ENCODE data around the gene PLCB4.
A peak's percentile ranks its signal among the peaks of the same experiment; 100 is the strongest.

PLCB4 gene

DNA sequence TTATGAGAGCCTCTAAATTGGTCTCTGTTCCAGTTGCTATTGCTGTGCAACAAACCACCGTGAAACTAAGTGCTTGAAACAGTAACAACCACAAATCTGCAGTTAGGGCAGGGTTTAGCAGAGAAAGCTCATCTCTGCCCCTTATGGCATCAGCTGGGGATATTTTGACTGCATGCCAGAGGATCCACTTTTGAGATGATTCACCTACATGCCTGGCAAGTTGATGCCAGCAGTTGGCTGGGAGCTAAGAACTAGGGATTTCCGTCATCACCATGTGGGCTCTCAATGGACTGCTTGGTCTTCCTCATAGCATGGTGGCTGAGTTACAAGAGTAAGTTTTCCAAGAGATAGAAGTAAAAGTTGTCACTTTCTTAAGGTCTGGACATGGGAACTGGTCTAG is 35.1 kb downstream of the PLCB4 start:
- no peak for DNase-seq (ENCODE audit: low spot score)

DNA sequence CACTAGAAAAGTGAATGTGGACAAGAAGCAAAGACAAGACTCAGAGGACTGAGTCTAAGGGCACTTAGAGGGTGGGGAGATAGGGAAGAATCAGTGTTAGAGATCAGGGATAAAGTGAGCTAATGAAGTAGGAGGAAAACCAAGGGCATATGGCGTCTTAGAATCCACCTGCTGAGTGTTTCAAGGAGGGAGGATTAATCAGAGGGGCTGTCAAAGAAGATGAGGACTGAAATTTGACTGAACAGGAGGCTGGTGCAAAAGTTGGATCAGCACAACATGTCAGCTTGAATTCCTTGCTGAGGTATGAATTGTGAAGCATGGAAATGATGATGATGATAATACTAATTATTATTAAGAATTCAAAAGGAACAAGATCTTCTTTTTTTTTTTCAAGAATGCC is 39.4 kb downstream of the PLCB4 start:
- no peak for DNase-seq (ENCODE audit: low spot score)

DNA sequence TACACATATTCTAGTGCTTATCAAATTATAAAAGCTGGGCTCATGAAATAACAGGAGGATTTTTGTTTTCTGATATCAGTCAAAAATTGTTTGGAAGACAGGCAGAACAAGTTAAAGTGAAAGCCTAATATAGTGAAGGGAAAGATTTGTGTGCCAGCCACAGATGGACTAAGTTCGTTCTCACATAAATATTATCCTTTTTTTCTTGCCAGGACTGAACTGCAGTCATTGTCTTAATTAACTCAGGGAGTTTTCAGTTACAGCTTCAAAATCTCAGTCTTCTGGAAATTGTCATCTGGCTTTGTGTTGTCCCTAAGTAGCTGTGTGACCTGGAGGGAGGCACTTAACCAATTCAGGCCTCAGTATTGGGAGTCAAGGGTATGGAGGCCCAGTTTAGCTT is 40.7 kb downstream of the PLCB4 start:
- DNase-seq (ENCODE audit: low spot score) = no peak

DNA sequence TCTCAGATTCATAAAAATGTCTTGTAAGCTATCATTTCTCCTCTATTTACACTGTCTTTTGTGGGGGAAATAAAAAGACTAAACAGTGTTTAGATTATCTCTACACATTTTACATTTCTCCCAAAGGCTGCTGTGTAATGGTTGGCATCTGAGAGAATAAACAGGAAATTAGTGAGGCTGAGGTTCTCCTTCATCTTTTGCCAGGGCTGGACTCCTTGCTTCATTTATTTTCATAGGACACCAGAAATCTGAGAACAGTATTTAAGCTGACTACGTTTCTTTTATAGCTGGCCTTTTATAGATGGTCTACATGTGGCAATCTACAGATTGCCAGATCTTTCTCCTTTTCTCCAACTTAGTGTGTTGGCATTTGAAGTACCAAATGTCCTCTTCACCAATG is 41.5 kb downstream of the PLCB4 start:
- no peak for DNase-seq (ENCODE audit: low spot score)

DNA sequence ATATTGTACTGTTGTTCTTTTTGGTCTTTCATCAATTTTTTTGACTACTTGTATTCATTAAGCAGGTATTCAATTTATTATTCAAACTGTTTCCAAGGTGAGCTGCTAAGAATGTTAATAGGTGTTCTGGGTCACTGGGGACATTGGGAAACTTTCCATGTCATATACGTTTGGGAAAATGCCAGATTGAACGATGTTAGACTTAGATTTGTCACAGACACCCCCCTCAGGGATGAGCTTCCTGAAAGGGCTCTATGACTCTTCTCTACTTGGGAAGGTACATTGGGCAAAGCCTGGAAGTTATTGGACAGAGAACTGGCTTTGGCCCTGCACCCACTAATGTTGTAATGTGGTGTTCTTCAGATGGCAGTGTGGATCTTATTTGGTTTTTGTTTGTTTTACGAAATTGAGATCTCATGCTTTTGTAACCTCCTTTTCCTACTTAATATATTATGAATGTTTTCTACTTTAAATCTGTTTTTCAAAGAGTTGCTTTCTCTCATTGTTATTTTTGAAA is 42.1 kb downstream of the PLCB4 start:
- DNase-seq (ENCODE audit: low spot score) = no peak

DNA sequence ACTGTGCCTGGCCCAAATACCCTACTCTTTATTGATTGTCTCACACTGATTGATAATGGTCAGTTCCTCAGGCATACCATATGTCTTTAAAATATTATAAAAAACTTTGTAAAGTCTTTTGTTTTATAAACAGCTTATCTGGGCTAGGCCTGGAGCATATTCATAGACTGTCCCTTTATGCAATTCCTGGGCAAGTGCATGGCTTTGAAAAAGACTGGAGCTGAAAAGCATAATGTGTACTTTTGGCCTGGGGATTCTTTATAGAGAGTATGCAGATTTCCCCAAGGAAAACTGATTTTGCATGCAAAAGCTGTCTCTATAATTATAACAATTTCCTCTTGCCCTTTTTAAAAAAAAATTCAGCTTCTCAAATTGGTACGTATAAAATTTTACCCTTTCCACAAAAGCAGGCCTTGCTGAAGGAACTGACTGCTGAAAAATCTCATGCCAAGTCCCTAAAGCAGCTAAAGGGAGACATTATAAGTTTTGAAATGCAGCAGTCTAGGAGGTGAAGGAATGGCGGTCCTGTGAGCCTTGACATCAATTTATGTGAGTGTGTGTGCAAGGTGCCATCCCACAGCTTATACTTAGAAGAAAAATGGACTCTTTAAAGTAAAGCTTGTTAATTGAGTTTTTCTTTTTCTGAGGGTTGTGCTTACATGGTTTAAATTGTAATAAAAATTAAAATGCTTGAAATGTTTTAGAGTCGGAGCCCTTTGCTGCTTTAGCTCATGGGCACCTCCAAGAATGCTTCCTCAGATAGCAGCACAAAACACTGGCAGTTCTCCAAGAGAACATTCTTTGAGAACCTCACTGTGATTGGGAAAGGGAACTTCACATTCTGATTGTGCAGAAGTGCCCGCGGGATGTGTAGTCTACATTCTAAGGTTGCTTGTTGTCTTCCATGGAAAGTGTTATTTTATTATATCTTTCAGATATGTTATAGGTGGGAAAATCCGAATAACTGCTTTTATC is 43.9 kb downstream of the PLCB4 start:
- peak; percentile 34 for DNase-seq (ENCODE audit: low spot score)

DNA sequence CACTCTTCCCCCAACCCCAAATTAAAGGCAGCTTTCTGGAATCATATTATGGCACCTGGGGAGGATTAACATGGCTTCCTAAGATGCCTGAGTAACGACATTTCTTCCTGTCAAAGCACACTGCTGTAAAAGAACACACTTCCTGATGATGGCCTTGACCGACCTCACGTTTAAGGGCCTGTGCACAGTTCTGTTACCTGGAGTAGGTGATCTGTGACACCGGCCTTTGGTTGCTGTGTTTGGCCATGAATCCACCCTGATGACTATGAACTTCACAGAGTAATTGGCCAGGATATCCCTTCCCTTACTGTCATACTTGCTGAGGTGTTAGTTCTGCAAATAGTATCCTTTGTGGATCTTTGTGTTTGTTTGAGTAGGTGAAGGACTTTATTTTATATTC is 45.8 kb downstream of the PLCB4 start:
- no peak for DNase-seq (ENCODE audit: low spot score)

DNA sequence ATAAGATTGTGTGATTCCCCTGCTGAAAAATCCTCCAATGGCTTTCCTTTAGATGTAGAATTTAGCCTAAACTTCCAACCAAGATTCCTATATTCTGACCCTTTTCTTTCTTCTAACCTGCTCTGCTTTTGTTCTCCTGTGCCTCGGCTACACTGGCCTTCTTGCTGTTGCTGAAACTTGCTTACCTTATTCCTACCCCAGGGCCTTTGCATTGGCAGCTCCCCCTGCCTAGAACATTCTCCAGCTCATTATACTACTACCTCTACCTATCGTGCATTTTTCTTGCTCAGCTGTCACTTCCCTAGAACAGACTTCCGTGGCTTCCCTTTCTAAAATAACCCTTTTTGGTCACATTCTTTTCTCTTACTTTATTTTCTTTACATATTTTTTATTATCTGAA is 48.7 kb downstream of the PLCB4 start:
- no peak for DNase-seq (ENCODE audit: low spot score)

DNA sequence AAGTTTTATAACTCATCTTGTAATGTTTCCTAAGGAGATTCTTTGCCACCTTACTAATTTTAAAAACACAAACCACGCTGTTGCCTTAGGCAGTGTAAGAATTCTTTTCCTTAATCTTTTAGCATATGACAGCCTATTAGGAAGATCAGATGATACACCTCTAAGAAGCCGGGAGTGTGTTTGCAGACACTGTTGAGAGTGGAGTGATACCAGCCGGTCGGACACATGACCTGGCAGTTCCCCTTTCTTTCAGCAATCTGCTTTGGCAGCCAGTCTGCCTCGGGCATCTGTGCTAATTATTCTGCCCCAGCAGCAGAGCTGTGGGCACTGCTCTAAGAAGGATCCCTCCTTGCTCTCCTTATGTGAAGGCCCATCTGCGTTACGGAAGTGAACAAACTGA is 50.9 kb downstream of the PLCB4 start:
- DNase-seq (ENCODE audit: low spot score) = peak; percentile 60

DNA sequence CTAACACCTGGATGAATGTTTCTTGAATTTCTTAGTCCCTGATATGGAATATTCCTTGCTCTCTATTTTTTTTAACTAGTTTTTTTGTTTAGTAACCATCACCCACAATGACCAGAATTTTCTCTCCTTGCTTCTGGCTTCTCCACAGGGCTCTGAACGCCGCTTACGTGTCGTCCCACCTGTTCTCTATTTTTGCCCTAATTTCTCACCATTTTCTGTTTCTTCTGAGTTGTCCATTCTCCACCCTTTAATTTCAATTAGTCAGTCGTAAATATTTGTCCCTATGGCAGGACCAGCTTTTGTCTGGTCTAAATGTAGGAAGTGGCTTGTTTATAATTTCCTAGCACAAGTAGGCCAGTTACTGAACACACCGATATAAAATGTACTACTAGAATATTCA is 52.3 kb downstream of the PLCB4 start:
- no peak for DNase-seq (ENCODE audit: low spot score)

DNA sequence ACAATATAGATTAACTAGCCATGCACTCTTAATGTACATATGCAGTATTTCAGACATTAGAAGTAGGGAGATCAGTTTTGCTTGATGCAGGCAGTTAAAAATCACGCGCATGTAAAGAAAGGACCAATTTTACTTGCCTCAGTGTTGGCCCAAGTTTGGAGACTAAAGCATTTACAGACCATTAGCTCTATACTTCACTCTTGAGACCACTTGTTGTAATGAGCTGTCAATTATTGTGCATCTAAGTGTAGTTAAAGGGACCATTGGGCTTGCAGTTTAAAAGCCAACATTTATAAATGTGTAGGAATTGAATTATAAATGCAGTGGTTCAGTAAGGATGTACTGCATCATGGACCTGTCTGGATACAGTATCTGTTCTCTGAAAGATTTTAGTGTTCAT is 53.7 kb downstream of the PLCB4 start:
- DNase-seq (ENCODE audit: low spot score) = no peak

DNA sequence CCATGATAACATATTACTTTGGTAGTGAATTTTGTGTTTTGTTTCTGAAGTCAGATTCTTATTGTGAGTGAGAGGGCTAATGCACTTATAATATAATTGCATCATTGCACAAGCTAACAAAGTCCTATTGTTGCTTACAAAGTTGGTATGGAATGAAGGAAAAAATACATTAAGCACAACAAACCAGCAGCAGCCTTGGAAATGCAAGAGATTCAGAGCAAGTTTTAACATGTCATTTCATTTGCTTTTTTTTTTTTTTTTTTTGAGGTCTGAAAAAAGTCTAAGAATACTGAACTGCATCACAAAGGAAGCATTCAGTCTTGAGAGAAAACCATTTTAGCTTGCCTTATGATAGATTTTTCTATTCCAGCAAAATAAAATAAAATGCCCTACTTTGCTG is 57.6 kb downstream of the PLCB4 start:
- DNase-seq (ENCODE audit: low spot score) = no peak

DNA sequence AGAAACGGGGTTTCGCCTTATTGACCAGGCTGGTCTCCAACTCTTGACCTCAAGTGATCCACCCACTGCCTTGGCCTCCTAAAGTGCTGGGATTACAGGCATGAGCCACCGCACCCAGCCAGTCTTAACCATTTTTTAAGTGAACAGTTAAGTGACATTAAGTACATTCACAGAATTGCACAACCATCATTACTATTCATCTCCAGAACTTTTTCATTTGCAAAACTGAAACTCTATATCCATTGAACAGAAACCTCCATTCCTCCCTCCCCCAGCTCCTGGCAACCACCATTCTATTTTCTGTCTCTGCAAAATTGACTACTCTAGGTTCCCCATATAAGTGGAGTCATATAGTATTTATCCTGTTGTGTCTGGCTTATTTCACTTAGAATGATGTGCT is 59.7 kb downstream of the PLCB4 start:
- DNase-seq (ENCODE audit: low spot score) = no peak

DNA sequence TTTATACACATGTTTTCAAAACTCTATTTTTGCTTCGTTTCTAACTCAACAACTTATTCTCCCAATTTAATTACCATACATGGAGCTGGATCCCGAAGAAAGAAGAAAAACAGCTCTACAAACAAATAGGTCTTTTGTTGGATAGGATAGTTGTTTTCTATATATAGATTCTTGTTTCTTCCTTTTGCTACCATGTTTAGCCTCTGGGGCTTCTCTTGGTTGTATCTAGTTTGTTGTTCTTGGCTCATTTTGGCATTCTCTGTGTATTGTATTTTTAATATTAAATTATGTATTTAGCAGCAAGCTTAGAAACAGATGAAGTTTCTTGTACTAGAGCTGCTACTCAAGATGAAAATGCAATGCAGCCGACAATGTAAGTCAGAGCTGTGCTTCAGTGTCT is 60.9 kb downstream of the PLCB4 start:
- no peak for DNase-seq (ENCODE audit: low spot score)

DNA sequence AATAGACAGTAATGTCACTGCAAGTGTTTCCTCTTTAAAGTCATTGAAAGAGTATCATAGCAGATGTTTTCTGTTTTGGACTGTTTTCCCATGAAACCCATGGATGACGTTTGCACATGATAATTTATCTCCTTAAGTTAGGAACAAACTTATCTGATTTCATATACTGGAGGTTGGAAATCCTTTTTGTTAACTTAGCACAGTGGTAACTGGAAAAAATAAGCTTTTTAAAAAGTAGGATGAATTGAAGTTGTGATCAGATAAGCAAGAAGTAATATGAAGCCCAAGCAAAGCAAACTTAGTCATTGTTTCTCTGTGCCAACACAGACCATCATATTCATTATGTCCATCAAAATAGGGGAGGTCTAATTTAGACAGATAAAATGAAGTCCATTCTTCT is 61.6 kb downstream of the PLCB4 start:
- no peak for DNase-seq (ENCODE audit: low spot score)

DNA sequence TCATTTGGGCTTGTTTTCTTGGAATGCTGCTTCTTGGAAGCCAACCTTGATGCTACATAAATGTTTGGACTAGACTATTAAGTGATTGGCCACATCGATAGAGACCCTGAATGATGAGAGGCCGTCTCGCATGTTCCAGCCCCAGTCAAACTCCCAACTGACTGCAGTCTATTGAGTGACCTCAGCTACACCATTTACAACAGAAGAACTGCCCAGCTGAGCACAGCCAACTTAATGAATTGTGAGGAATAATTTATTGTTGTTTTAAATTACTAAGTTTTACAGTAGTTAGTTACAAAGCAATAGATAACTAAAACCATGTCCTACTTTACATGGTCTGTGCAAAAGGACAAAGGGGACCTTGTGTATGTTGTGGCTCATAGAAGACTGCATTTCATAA is 63.0 kb downstream of the PLCB4 start:
- no peak for DNase-seq (ENCODE audit: low spot score)

DNA sequence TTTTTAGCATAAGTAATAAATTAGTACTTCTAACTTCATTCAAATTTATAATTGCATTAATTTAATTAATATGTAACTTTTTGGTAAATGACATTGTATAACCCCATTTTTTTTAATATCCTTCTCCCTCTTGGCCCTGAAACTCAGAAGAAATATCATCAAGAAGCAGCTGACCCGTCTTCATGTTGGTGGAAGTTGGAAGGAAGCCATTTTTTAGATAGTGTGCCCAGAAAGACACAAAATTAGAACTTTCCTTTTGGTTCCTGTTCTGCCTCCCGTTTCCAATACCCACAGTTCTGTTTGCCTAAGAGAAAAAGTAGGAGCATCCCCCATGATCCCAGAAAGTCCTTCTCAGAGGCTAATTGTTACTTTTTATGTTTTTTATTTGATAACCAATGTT is 65.5 kb downstream of the PLCB4 start:
- no peak for DNase-seq (ENCODE audit: low spot score)

DNA sequence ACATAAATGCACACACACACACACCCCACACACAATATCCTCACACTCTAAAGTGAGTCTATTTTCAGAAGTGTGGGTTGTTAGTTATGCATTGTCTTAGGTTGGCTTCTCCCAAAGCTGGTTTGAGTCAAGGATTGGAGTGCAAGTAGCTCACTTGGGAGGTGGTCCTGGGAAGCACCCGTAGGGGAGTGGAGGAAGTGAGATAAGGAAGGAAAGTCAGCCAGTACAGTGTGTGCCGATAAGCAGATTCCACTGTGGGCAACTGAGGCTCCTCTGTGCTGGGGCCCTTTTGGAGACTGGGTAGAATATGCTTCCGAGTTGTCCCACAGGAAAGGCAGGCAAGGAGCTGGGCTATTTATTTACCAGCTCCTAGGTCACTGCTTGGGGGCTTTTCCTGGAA is 67.2 kb downstream of the PLCB4 start:
- DNase-seq (ENCODE audit: low spot score) = no peak

DNA sequence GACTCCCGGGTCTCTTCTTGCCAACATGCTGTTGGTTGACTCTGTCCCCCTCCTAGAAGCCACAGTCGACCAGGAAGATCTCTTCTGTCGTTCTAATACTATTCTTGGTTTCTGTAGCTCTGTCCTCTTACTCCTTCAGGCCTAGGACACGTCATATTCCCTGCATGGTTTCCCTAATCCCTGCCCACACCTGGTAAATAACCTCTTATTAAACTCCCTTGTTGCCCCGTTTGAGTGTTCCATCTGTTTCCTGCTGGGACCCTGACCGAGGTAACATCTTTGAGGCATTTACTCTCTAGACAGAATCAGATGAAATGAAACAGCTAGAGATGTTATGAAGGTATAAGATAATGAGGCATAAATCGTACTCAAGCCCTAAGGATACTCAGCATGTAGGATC is 68.1 kb downstream of the PLCB4 start:
- no peak for DNase-seq (ENCODE audit: low spot score)

DNA sequence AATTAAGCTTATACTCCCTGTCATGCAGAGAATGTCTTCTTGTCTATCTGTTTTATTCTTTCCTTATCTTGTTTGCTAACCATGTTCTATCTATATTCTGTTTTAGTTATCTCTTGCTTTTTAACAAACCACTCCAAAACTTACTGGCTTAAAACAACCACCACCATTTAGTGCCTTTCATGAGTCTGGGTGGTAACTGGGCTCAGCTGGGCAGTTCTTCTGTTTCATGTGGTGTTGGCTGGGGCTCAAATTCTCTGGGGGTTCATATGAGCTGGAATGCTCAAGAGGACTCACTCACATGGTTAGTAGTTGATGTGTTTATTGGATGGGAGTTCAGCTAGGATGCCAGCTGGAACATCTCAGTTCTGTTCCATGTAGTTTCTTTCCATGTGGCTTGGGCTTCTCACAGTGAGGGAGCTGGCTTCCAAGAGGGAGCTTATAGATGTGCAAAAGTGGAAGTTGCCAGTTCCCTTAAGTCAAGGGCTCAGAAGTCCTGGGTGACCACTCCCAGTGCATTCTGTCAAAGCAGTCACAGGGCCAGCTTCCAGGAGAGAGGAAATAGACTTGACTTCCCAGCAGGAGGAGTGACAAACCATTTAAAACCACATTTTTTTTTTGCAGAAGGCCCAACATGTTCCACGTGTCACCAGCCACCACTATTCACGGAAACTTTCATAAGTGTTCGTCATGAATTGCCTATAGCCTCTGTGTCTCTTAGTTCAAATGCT is 70.4 kb downstream of the PLCB4 start:
- DNase-seq (ENCODE audit: low spot score) = no peak

DNA sequence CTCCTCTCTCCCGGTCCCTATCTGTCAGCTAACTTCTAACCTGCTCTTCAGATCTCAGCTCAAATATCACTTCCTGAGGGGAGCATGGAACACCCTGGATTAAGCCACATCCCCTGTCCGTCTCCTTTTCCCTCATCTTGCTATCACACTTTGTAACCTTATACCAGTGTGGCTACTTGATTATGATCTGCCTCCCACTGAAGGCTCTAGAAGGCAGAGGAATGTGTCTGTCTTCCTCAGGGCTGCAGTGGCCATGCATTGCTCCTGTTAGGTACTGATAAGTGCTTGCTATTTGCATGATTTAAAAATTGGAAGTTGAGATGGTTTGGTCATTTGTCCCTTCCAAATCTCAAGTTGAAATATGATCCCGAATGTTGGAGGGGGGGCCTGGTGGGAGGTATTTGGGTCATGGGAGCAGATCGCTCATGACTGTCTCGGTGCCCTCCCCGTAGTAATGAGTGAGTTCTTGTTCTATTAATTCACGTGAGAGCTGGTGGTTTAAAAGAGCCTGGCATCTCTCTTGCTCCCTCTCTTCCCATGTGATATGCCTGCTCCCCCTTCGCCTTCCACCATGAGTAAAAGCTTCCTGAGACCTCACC is 71.4 kb downstream of the PLCB4 start:
- DNase-seq (ENCODE audit: low spot score) = no peak

DNA sequence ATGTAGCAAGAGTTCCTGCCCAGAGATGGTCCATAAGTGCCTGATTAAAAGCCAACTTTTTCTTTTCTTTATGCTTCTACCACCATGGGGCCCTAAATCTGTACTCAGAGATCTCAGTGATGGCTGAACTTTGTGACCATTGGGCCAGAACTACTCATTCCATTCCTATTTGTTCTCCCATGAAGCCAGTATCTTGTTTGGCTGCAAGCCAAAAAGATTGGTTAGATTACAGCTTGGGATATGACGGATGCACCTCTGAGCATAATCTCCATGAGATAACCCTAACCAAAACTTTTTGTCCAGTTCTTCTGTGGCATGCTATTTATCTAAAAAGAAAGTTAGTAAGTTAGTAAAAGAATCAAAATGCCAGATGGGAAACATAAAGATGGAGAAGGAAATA is 72.2 kb downstream of the PLCB4 start:
- DNase-seq (ENCODE audit: low spot score) = no peak

DNA sequence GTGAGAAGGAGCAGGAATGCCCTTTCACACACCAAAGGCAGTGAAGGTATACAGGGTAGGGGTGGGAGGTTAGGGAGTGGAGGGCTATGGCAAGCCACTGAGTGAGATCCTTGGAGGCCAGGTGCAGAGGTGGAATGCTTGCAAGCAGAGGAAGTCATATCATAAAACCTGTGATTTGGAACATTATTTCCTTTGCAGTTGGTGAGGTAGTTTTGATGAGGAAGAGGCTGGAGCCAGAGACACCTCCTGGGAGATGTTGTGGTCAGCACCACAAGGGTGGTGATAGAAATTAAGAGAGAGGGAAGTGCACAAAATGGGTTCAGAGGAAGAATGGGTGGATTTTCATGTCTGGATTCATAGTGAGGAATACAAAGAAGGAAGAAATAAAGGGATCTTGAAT is 73.0 kb downstream of the PLCB4 start:
- DNase-seq (ENCODE audit: low spot score) = no peak

Measured in pons (tissue), 1 donor.